HepG2 (cell line): ENCODE results near the gene RAE1. TPM values are rescaled to one million over a fixed set of nuclear protein-coding genes. Genes with fewer than 3 reads are reported as not detected.

Source experiments
- AGO2 ChIP-seq: fragments of 200-400 bp; formaldehyde crosslinking; optimal IDR thresholded peaks from 2 replicates; pipeline ENCODE3; 2017; ENCODE audit warnings: mild to moderate bottlenecking, low read depth, low read length, moderate library complexity
- BCLAF1 ChIP-seq: fragments of 450-650 bp; IDR thresholded peaks from 2 replicates; pipeline ENCODE4 v1.6.1; 2017; ENCODE audit warnings: mild to moderate bottlenecking
- DDIT3 ChIP-seq: sonication (generic); formaldehyde crosslinking; IDR thresholded peaks from 2 replicates; pipeline ENCODE4 v1.4.0; 2020; ENCODE audit warnings: mild to moderate bottlenecking, missing genetic modification reagents
- EEA1 ChIP-seq: sonication (generic); formaldehyde crosslinking; IDR thresholded peaks from 2 replicates; pipeline ENCODE4 v1.5.1; 2020; ENCODE audit warnings: mild to moderate bottlenecking, missing genetic modification reagents, borderline replicate concordance
- FOXK2 ChIP-seq: fragments of 450-650 bp; IDR thresholded peaks from 2 replicates; pipeline ENCODE4 v1.6.1; 2016
- HNF4A ChIP-seq: sonication (generic); formaldehyde crosslinking; IDR thresholded peaks from 2 replicates; pipeline ENCODE4 v1.4.0; 2020; ENCODE audit warnings: missing genetic modification reagents
- KDM1A ChIP-seq: IDR thresholded peaks from 2 replicates; pipeline ENCODE4 v1.6.1; 2016; ENCODE audit warnings: missing compliant biosample characterization
- MED1 ChIP-seq: sonication (generic); formaldehyde crosslinking; IDR thresholded peaks from 2 replicates; pipeline ENCODE4 v1.4.0; 2020; ENCODE audit warnings: missing genetic modification reagents
- MIER2 ChIP-seq: IDR thresholded peaks from 2 replicates; pipeline ENCODE4 v1.6.1; 2016; ENCODE audit warnings: missing biosample characterization, missing genetic modification reagents
- NFYC ChIP-seq: IDR thresholded peaks from 2 replicates; pipeline ENCODE4 v1.6.1; 2016; ENCODE audit warnings: missing genetic modification reagents, missing compliant biosample characterization
- PHF20 ChIP-seq: sonication (generic); formaldehyde crosslinking; IDR thresholded peaks from 2 replicates; pipeline ENCODE4 v1.5.0; 2020; ENCODE audit warnings: mild to moderate bottlenecking, missing genetic modification reagents
- REPIN1 ChIP-seq: sonication (generic); formaldehyde crosslinking; IDR thresholded peaks from 2 replicates; pipeline ENCODE4 v1.8.0; 2022; ENCODE audit warnings: missing genetic modification reagents, low read depth, mild to moderate bottlenecking, borderline replicate concordance
- SALL2 ChIP-seq: sonication (generic); formaldehyde crosslinking; IDR thresholded peaks from 2 replicates; pipeline ENCODE4 v1.8.1; 2023; ENCODE audit warnings: mild to moderate bottlenecking, missing genetic modification reagents, inconsistent platforms
- TBX2 ChIP-seq: sonication (generic); formaldehyde crosslinking; IDR thresholded peaks from 2 replicates; pipeline ENCODE4 v1.5.0; 2020; ENCODE audit warnings: missing genetic modification reagents, mild to moderate bottlenecking, borderline replicate concordance
- ZNF572 ChIP-seq: sonication (generic); formaldehyde crosslinking; IDR thresholded peaks from 2 replicates; pipeline ENCODE4 v1.5.1; 2020; ENCODE audit warnings: mild to moderate bottlenecking, missing genetic modification reagents
- ZNF768 ChIP-seq: sonication (generic); formaldehyde crosslinking; IDR thresholded peaks from 2 replicates; pipeline ENCODE4 v1.4.0; 2020; ENCODE audit warnings: missing genetic modification reagents
- polyA plus RNA-seq, 8 experiments: library from polyadenylated mRNA; depleted of rRNA in 3 of 8; stranded (reverse) in 7 of 8; unstranded in 1 of 8; fragments of >200 nt; fragmentation: Illumina TruSeq in 4 of 8; extraction: Trizol in 4 of 8; gene quantifications; 2 replicates each; pipeline versions ENCODE4 v1.2.1 to v1.2.3, GENCODE V29; 2011 to 2016; ENCODE audit warnings: low read depth in 4 of 8, missing spikeins in 1 of 8, mixed read lengths in 1 of 8; ENCODE audit not compliant: insufficient read depth in 1 of 8
- total RNA-seq, 5 experiments: library from RNA; depleted of rRNA; stranded (reverse); fragments of >200 nt; fragmentation: Illumina TruSeq; extraction: Trizol; gene quantifications; 2 replicates each; pipeline ENCODE4 v1.2.3, GENCODE V29; 2016; ENCODE audit warnings: low read depth in 1 of 5
- TF ChIP-seq, protein P1 (sequence below): sonication (generic); formaldehyde crosslinking; IDR thresholded peaks from 2 replicates; pipeline ENCODE4 v1.8.1; 2023; ENCODE audit warnings: mild to moderate bottlenecking, missing genetic modification reagents
- TF ChIP-seq, protein P2 (sequence below): sonication (generic); formaldehyde crosslinking; IDR thresholded peaks from 2 replicates; pipeline ENCODE4 v1.5.0; 2020; ENCODE audit warnings: mild to moderate bottlenecking, missing genetic modification reagents
- TF ChIP-seq, protein P3 (sequence below): sonication (generic); formaldehyde crosslinking; IDR thresholded peaks from 2 replicates; pipeline ENCODE4 v1.4.0; 2020; ENCODE audit warnings: mild to moderate bottlenecking, missing genetic modification reagents, borderline replicate concordance

The RAE1 gene
- total and polyA plus RNA-seq, 2 of the 13 experiments (the other 11 are each of a cell fraction or from before 2014, with no cell fraction given), result 36.1 to 72.9 TPM

- TF ChIP-seq BCLAF1 (no peak), TBX2 (CRISPR knock-in tag) (no peak), REPIN1 (CRISPR knock-in tag) (no peak), PHF20 (CRISPR knock-in tag) (no peak), SALL2 (CRISPR knock-in tag) (no peak), ZNF572 (no peak), KDM1A (CRISPR knock-in tag) (no peak), MED1 (CRISPR knock-in tag) (no peak), DDIT3 (CRISPR knock-in tag) (no peak), NFYC (CRISPR knock-in tag) (no peak), HNF4A (CRISPR knock-in tag) (no peak), AGO2 (peak; percentile 41), EEA1 (CRISPR knock-in tag) (no peak), FOXK2 (no peak), MIER2 (CRISPR knock-in tag) (no peak), ZNF768 (CRISPR knock-in tag) (peak; percentile 27; the same call in 1 of the 2 replicates)
- TF ChIP-seq, protein P1, sequence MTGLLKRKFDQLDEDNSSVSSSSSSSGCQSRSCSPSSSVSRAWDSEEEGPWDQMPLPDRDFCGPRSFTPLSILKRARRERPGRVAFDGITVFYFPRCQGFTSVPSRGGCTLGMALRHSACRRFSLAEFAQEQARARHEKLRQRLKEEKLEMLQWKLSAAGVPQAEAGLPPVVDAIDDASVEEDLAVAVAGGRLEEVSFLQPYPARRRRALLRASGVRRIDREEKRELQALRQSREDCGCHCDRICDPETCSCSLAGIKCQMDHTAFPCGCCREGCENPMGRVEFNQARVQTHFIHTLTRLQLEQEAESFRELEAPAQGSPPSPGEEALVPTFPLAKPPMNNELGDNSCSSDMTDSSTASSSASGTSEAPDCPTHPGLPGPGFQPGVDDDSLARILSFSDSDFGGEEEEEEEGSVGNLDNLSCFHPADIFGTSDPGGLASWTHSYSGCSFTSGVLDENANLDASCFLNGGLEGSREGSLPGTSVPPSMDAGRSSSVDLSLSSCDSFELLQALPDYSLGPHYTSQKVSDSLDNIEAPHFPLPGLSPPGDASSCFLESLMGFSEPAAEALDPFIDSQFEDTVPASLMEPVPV (CRISPR knock-in tag), result no peak
- TF ChIP-seq, protein P2, sequence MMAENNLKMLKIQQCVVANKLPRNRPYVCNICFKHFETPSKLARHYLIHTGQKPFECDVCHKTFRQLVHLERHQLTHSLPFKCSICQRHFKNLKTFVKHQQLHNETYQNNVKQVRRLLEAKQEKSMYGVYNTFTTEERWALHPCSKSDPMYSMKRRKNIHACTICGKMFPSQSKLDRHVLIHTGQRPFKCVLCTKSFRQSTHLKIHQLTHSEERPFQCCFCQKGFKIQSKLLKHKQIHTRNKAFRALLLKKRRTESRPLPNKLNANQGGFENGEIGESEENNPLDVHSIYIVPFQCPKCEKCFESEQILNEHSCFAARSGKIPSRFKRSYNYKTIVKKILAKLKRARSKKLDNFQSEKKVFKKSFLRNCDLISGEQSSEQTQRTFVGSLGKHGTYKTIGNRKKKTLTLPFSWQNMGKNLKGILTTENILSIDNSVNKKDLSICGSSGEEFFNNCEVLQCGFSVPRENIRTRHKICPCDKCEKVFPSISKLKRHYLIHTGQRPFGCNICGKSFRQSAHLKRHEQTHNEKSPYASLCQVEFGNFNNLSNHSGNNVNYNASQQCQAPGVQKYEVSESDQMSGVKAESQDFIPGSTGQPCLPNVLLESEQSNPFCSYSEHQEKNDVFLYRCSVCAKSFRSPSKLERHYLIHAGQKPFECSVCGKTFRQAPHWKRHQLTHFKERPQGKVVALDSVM (CRISPR knock-in tag), result no peak
- TF ChIP-seq, protein P3, sequence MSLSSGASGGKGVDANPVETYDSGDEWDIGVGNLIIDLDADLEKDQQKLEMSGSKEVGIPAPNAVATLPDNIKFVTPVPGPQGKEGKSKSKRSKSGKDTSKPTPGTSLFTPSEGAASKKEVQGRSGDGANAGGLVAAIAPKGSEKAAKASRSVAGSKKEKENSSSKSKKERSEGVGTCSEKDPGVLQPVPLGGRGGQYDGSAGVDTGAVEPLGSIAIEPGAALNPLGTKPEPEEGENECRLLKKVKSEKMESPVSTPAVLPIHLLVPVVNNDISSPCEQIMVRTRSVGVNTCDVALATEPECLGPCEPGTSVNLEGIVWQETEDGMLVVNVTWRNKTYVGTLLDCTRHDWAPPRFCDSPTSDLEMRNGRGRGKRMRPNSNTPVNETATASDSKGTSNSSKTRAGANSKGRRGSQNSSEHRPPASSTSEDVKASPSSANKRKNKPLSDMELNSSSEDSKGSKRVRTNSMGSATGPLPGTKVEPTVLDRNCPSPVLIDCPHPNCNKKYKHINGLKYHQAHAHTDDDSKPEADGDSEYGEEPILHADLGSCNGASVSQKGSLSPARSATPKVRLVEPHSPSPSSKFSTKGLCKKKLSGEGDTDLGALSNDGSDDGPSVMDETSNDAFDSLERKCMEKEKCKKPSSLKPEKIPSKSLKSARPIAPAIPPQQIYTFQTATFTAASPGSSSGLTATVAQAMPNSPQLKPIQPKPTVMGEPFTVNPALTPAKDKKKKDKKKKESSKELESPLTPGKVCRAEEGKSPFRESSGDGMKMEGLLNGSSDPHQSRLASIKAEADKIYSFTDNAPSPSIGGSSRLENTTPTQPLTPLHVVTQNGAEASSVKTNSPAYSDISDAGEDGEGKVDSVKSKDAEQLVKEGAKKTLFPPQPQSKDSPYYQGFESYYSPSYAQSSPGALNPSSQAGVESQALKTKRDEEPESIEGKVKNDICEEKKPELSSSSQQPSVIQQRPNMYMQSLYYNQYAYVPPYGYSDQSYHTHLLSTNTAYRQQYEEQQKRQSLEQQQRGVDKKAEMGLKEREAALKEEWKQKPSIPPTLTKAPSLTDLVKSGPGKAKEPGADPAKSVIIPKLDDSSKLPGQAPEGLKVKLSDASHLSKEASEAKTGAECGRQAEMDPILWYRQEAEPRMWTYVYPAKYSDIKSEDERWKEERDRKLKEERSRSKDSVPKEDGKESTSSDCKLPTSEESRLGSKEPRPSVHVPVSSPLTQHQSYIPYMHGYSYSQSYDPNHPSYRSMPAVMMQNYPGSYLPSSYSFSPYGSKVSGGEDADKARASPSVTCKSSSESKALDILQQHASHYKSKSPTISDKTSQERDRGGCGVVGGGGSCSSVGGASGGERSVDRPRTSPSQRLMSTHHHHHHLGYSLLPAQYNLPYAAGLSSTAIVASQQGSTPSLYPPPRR (CRISPR knock-in tag), result no peak
Observed at GRCh38 chr20:57380081-57380750, 29.2 kb downstream of the RAE1 start (continued).
